OCI-LY3 (cell line): Measurements from ENCODE around the gene SRSF12.
"Not testable (repeated sequence)": the region's sequence is repeated elsewhere in the genome, so short reads cannot be mapped to it uniquely, and the experiment has no call there.

Experiments
- H2AFZ ChIP-seq: fragments of 200-600, 300-600 bp; shearing (Covaris generic); 2 replicates; pipeline ENCODE4 v1.6.0; 2014; ENCODE audit warnings: antibody characterized with exemption, low read depth, low read length
- H3K27ac ChIP-seq: fragments of 200-600, 300-600 bp; sonication (generic); 2 replicates; pipeline ENCODE4 v1.5.1; 2014; ENCODE audit warnings: mild to moderate bottlenecking, low read length, moderate library complexity, mixed read lengths
- H3K27me3 ChIP-seq: fragments of 200-600, 300-600 bp; sonication (generic); 2 replicates; pipeline ENCODE4 v1.6.1; 2014; ENCODE audit warnings: low read depth, low read length, mixed read lengths
- H3K36me3 ChIP-seq: fragments of 200-600, 300-600 bp; sonication (generic); replicated peaks from 2 replicates; pipeline ENCODE3; 2014; ENCODE audit warnings: low read depth, low read length, mixed read lengths
- H3K4me1 ChIP-seq: fragments of 300-600, 200-600 bp; sonication (generic); 2 replicates; pipeline ENCODE4 v1.6.1; 2014; ENCODE audit warnings: low read length, mixed read lengths
- H3K4me2 ChIP-seq: fragments of 200-600, 300-600 bp; sonication (generic); 2 replicates; pipeline ENCODE4 v1.6.1; 2014; ENCODE audit warnings: low read length, mixed read lengths
- H3K4me3 ChIP-seq: fragments of 300-600, 200-600 bp; sonication (generic); 2 replicates; pipeline ENCODE4 v1.5.1; 2014; ENCODE audit warnings: antibody characterized with exemption, mild to moderate bottlenecking, low read length, moderate library complexity
- H3K79me2 ChIP-seq: fragments of 300-600, 200-600 bp; shearing (Covaris generic); 2 replicates; pipeline ENCODE4 v1.6.1; 2014; ENCODE audit warnings: mild to moderate bottlenecking, low read length, mixed read lengths
- H3K9ac ChIP-seq: fragments of 300-600, 200-600 bp; shearing (Covaris generic); 2 replicates; pipeline ENCODE4 v1.6.0; 2014; ENCODE audit warnings: mild to moderate bottlenecking, low read length, moderate library complexity
- H3K9me3 ChIP-seq: fragments of 200-600, 300-600 bp; shearing (Covaris generic); 2 replicates; pipeline ENCODE4 v1.6.1; 2014; ENCODE audit warnings: low read length, mixed read lengths; ENCODE audit not compliant: insufficient read depth
- H4K20me1 ChIP-seq: fragments of 200-600, 300-600 bp; sonication (generic); 2 replicates; pipeline ENCODE4 v1.6.1; 2016; ENCODE audit warnings: low read length, mixed read lengths; ENCODE audit not compliant: insufficient read depth
- CTCF ChIP-seq: fragments of 200-600, 300-600 bp; sonication (generic); IDR thresholded peaks from 2 replicates; pipeline ENCODE4 v1.5.1; 2014; ENCODE audit warnings: antibody characterized with exemption, low read length, low read depth
- EZH2phosphoT487 ChIP-seq: fragments of 200-600 bp; shearing (Covaris generic); IDR thresholded peaks from 2 replicates; pipeline ENCODE4 v1.6.1; 2018; ENCODE audit warnings: antibody characterized with exemption, mixed run types, low read depth

The SRSF12 gene

DNA sequence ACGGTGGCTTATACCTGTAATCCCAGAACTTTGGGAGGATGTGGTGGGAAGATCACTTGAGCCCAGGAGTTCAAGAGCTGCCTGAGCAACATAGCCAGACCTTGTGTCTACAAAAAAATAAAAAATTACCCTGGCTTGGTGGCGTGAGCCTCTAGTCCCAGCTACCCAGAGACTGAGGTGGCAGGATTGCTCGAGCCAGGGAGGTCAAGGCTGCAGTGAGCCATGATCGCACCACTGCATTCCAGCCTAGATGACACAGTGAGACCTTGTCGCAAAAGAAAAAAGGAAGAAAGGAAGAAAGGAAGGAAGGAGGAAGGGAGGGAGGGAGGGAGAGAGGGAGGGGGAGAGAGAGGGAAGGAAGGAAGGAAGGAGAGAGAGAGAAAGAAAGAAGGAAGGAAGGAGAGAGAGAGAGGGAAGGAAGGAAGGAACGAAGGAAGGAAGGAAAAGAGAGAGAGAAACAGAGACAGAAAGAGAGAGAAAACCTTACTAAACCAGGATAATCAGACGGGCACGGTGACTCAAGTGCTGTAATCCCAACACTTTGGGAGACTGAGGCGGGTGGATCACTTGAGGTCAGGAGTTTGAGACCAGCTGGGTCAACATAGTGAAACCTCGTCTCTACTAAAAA lies 48.2 kb downstream of the SRSF12 start:
- H3K9me3 ChIP-seq = no peaks in the 10 kb centered on the region
- no peak overlapping the region for H3K9ac ChIP-seq
- H3K4me2 ChIP-seq = no peak overlapping the region
- TF ChIP-seq CTCF (no peak), EZH2phosphoT487 (no peak)
- H2AFZ ChIP-seq = no peak overlapping the region
- H3K4me3 ChIP-seq = no peak overlapping the region
- H3K36me3 ChIP-seq = no peaks in the 10 kb centered on the region
- H3K27me3 ChIP-seq = no peaks in the 10 kb centered on the region
- H3K27ac ChIP-seq = no peak overlapping the region
- H3K4me1 ChIP-seq = no peaks in the 10 kb centered on the region
- H3K79me2 ChIP-seq = no peaks in the 10 kb centered on the region
- no peaks in the 10 kb centered on the region for H4K20me1 ChIP-seq

- H3K4me2 ChIP-seq = no peak overlapping the region
- no peaks in the 10 kb centered on the region for H3K4me1 ChIP-seq
- H3K9me3 ChIP-seq = no peaks in the 10 kb centered on the region
- TF ChIP-seq CTCF (no peak), EZH2phosphoT487 (no peak)
- no peak overlapping the region for H3K4me3 ChIP-seq
- no peak overlapping the region for H3K9ac ChIP-seq
- H3K36me3 ChIP-seq = no peaks in the 10 kb centered on the region
- no peak overlapping the region for H3K27ac ChIP-seq
- no peaks in the 10 kb centered on the region for H3K79me2 ChIP-seq
- H2AFZ ChIP-seq = no peak overlapping the region
- H4K20me1 ChIP-seq = no peaks in the 10 kb centered on the region
- no peaks in the 10 kb centered on the region for H3K27me3 ChIP-seq
Measured at GRCh38 chr6:89068695-89069094, 49.2 kb downstream of the SRSF12 start.

GRCh38 chr6:89067796-89068195 lies 50.1 kb downstream of the SRSF12 start:
- no peaks in the 10 kb centered on the region for H3K36me3 ChIP-seq
- H3K4me2 ChIP-seq = no peak overlapping the region
- no peak overlapping the region for H3K27ac ChIP-seq
- H3K9me3 ChIP-seq = no peaks in the 10 kb centered on the region
- no peak overlapping the region for H3K9ac ChIP-seq
- no peaks in the 10 kb centered on the region for H3K4me1 ChIP-seq
- H4K20me1 ChIP-seq = no peaks in the 10 kb centered on the region
- no peak overlapping the region for H2AFZ ChIP-seq
- TF ChIP-seq EZH2phosphoT487 = no peak
- no peak for TF ChIP-seq CTCF
- H3K27me3 ChIP-seq = no peaks in the 10 kb centered on the region
- no peaks in the 10 kb centered on the region for H3K79me2 ChIP-seq
- H3K4me3 ChIP-seq = no peak overlapping the region

DNA sequence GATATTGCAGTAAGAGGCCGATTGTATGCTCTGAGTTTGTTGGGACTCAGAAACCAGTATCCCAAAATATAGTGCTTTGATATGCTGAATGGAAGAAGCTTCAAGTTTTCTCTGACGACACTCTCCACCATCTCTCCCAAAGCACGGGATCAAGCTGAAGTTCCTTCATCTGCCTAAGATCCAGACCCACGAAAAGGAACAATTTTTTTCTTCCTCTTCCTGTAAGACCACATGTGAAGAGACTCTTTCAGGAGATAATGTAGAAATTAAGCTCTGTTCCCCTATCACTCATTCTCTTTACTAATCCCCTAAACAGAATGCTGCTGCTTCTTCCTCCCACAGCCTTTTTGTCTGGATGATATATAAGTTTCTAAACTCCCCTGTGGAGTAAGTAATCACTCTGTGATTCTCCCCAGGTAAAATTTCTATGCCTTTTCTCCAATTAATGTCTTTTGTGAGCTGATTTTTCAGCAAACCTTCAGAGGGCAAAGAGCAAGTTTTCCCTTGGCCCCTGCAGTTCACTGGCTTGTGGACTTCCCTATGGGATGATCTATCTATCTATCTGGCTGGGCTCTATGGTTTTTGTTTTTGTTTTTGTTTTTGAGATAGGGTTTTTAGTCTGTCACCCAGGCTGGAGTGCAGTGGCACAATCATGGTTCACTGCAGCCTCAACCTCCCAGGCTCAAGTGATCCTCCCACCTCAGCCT lies 50.8 kb downstream of the SRSF12 start:
- H3K79me2 ChIP-seq = no peaks in the 10 kb centered on the region
- H3K27ac ChIP-seq = no peak overlapping the region
- no peak overlapping the region for H3K4me3 ChIP-seq
- H3K36me3 ChIP-seq = no peaks in the 10 kb centered on the region
- no peak for TF ChIP-seq EZH2phosphoT487
- TF ChIP-seq CTCF = no peak
- H2AFZ ChIP-seq = no peak overlapping the region
- no peaks in the 10 kb centered on the region for H3K9me3 ChIP-seq
- H3K4me2 ChIP-seq = no peak overlapping the region
- no peaks in the 10 kb centered on the region for H3K27me3 ChIP-seq
- H3K4me1 ChIP-seq = no peaks in the 10 kb centered on the region
- no peak overlapping the region for H3K9ac ChIP-seq
- H4K20me1 ChIP-seq = no peaks in the 10 kb centered on the region

DNA sequence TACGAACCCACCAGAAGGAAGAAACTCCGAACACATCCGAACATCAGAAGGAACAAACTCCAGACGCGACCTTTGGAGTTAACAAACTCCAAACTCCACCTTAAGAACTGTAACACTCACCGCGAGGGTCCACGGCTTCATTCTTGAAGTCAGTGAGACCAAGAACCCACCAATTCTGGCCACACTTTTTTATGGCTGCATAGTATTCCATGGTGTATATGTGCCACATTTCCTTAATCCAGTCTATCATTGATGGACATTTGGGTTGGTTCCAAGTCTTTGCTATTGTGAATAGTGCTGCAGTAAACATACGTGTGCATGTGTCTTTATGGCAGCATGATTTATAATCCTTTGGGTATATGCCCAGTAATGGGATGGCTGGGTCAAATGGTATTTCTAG lies 51.8 kb downstream of the SRSF12 start:
- not testable (repeated sequence) for H3K79me2 ChIP-seq, H3K4me2 ChIP-seq, H2AFZ ChIP-seq, H3K4me1 ChIP-seq, H3K4me3 ChIP-seq, H3K9ac ChIP-seq, H3K9me3 ChIP-seq, H3K36me3 ChIP-seq, H4K20me1 ChIP-seq, H3K27me3 ChIP-seq, H3K27ac ChIP-seq

DNA sequence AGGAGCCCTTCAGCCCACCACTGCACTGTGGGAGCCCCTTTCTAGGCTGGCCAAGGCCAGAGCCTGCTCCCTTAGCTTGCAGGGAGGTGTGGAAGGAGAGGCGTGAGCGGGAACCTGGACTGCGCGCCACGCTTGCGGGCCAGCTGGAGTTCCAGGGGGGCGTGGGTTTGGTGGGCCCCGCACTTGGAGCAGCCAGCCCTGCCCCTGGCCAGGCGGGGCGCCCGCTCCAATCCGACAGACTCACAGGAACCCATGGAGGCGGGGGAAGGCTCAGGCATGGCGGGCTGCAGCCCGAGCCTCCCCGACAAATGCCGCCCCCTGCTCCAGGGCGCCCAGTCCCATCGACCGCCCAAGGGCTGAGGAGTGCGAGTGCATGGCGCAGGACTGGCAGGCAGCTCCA lies 52.9 kb downstream of the SRSF12 start:
- H3K9ac ChIP-seq, H2AFZ ChIP-seq, H3K9me3 ChIP-seq, H3K27ac ChIP-seq, H3K4me1 ChIP-seq, H3K36me3 ChIP-seq, H3K4me2 ChIP-seq, H3K79me2 ChIP-seq, H4K20me1 ChIP-seq, H3K27me3 ChIP-seq, H3K4me3 ChIP-seq: not testable (repeated sequence)
